Caco-2 (cell line): ENCODE data around the gene UBXN6. TPM values are rescaled to one million over a fixed set of nuclear protein-coding genes. Genes with fewer than 3 reads are reported as not detected.

Source experiments
- BruUV-seq: library from RNA; stranded (reverse); fragments of 400-500 nt; replicated peaks from 2 replicates; lab custom pipeline; 2021; lab: Mats Ljungman, UMichigan
- CTCF ChIA-PET: fragments of 300-600 bp; sonication (Branson Sonifier 250); formaldehyde crosslinking; loops from one replicate; lab custom pipeline; 2022; ENCODE audit warnings: antibody characterized with exemption; lab: Charles Lee
- POLR2A ChIA-PET: fragments of 300-600 bp; sonication (Branson Sonifier 250); formaldehyde crosslinking; loops from one replicate; lab custom pipeline; 2022; ENCODE audit warnings: antibody characterized with exemption; lab: Charles Lee
- DNase-seq, 2 experiments: peaks; one replicate each; pipeline versions ENCODE4 v3.0.0 to v3.0.0-alpha.2; 2020 to 2022
- H3K27me3 ChIP-seq: replicated peaks from 2 replicates; pipeline ENCODE4 v1.6.0; 2011; ENCODE audit warnings: low read length; ENCODE audit not compliant: control insufficient read depth, insufficient read depth
- H3K36me3 ChIP-seq: 2 replicates; pipeline ENCODE4 v1.5.1; 2011; ENCODE audit warnings: low read length; ENCODE audit not compliant: control insufficient read depth, insufficient read depth
- H3K4me1 ChIP-seq: fragments of 250-450 bp; sonication (Bioruptor Pico); 2 replicates; pipeline ENCODE4 v1.5.1; 2020; ENCODE audit warnings: mild to moderate bottlenecking
- H3K4me3 ChIP-seq: 2 replicates; pipeline ENCODE4 v1.5.1; 2011; ENCODE audit warnings: low read depth, mild to moderate bottlenecking, control low read depth, low read length
- H3K9me3 ChIP-seq: fragments of 250-450 bp; sonication (Bioruptor Pico); 2 replicates; pipeline ENCODE4 v1.5.1; 2020; ENCODE audit warnings: mild to moderate bottlenecking, moderate library complexity
- H3K27ac Mint-ChIP-seq: one replicate; pipeline ENCODE4 v1.8.0; 2022; ENCODE audit warnings: mixed read lengths; ENCODE audit not compliant: unreplicated experiment
- H3K27me3 Mint-ChIP-seq: one replicate; pipeline ENCODE4 v1.8.0; 2022; ENCODE audit warnings: mixed read lengths; ENCODE audit not compliant: insufficient read depth, unreplicated experiment
- H3K36me3 Mint-ChIP-seq: one replicate; pipeline ENCODE4 v1.8.0; 2022; ENCODE audit warnings: mild to moderate bottlenecking, mixed read lengths; ENCODE audit not compliant: insufficient read depth, unreplicated experiment
- H3K4me1 Mint-ChIP-seq: one replicate; pipeline ENCODE4 v1.8.0; 2022; ENCODE audit warnings: low read depth, mixed read lengths; ENCODE audit not compliant: unreplicated experiment
- H3K4me3 Mint-ChIP-seq: one replicate; pipeline ENCODE4 v1.8.0; 2022; ENCODE audit warnings: mild to moderate bottlenecking, moderate library complexity, mixed read lengths; ENCODE audit not compliant: unreplicated experiment
- H3K9me3 Mint-ChIP-seq: one replicate; pipeline ENCODE4 v1.8.0; 2022; ENCODE audit warnings: mixed read lengths; ENCODE audit not compliant: unreplicated experiment
- CTCF ChIP-seq, 2 experiments: fragments of 200-600 bp in 1 of 2; IDR thresholded peaks; 1 replicate in 1 of 2; 2 replicates in 1 of 2; pipeline versions ENCODE4 v1.5.1 to v1.8.0; 2011 to 2022; ENCODE audit warnings: antibody characterized with exemption in 1 of 2, control low read depth in 1 of 2, inconsistent platforms in 1 of 2, low read depth in 1 of 2, low read length in 1 of 2, mild to moderate bottlenecking in 1 of 2, moderate library complexity in 1 of 2; ENCODE audit not compliant: insufficient read depth in 1 of 2, severe bottlenecking in 1 of 2, unreplicated experiment in 1 of 2
- intact Hi-C: fragments of 100-400 bp; cut with micrococcal nuclease; formaldehyde crosslinking; loops from one replicate; pipeline ENCODE4 v1.10.0; 2022; ENCODE audit not compliant: unreplicated experiment
- total RNA-seq: library from RNA; stranded (reverse); gene quantifications from 2 replicates; pipeline ENCODE4 v1.2.3, GENCODE V29; 2022

The UBXN6 gene
- total RNA-seq, 1 experiment from 2014 or later: 42.9 TPM

GRCh38 chr19:4473763-4474513, 16.3 kb upstream of the UBXN6 start:
- no peak for TF ChIP-seq CTCF (IDR thresholded peaks at IDR 0.05; ENCODE audit: insufficient read depth in 1 of 2, low read depth in 1 of 2, low read length in 1 of 2, severe bottlenecking in 1 of 2, unreplicated experiment in 1 of 2)
- H3K36me3 Mint-ChIP-seq: peaks cover 13% of the 10 kb centered on the region
- Histone ChIP-seq H3K9me3 (no peaks in the 10 kb centered on the region), H3K4me3 (no peak overlapping the region; the same call in 1 of the 2 replicates), H3K27me3 (no peaks in the 10 kb centered on the region), H3K4me1 (peaks cover 4% of the 10 kb centered on the region; the same call in 1 of the 2 replicates), H3K36me3 (no peaks in the 10 kb centered on the region; the same call in 1 of the 2 replicates)
- no TSS peak for BruUV-seq
- intact Hi-C loops: no loop called here
- peak overlapping the region; percentile 44 for H3K4me3 Mint-ChIP-seq
- POLR2A ChIA-PET: no interaction called here
- DNase-seq: no peak
- H3K4me1 Mint-ChIP-seq: peaks cover 6% of the 10 kb centered on the region
- no peaks in the 10 kb centered on the region for H3K9me3 Mint-ChIP-seq
- CTCF ChIA-PET: no interaction called here
- no peaks in the 10 kb centered on the region for H3K27me3 Mint-ChIP-seq
- H3K27ac Mint-ChIP-seq: no peak overlapping the region

- Histone ChIP-seq H3K36me3 (no peaks in the 10 kb centered on the region; the same call in 1 of the 2 replicates), H3K4me3 (peak overlapping the region; percentile 87), H3K9me3 (no peaks in the 10 kb centered on the region), H3K27me3 (no peaks in the 10 kb centered on the region), H3K4me1 (peaks cover 4% of the 10 kb centered on the region; the same call in 1 of the 2 replicates)
- CTCF ChIA-PET: interaction anchor here (0.7 kb wide), 1 partner anchor 120 kb away, joined by 3 read pairs; no protein-coding TSS in a partner anchor
- Mint-ChIP-seq H3K4me3 (no peak overlapping the region), H3K27me3 (no peaks in the 10 kb centered on the region), H3K4me1 (peaks cover 6% of the 10 kb centered on the region), H3K9me3 (no peaks in the 10 kb centered on the region), H3K36me3 (peaks cover 12% of the 10 kb centered on the region), H3K27ac (peak overlapping the region; percentile 35)
- no TSS peak for BruUV-seq
- POLR2A ChIA-PET: no interaction called here
- DNase-seq: no peak
- intact Hi-C loops: no loop called here
- TF ChIP-seq CTCF (IDR thresholded peaks at IDR 0.05; ENCODE audit: insufficient read depth in 1 of 2, low read depth in 1 of 2, low read length in 1 of 2, severe bottlenecking in 1 of 2, unreplicated experiment in 1 of 2): no peak
These were observed 15.6 kb upstream of the UBXN6 start for GRCh38 chr19:4473011-4473762.
